ENCODE data around the gene FAM186B. TPM values are rescaled to one million over a fixed set of nuclear protein-coding genes. Genes with fewer than 3 reads are reported as not detected.

The FAM186B gene
- total RNA-seq, 1 experiment from 2014 or later: 0.46 TPM

DNA sequence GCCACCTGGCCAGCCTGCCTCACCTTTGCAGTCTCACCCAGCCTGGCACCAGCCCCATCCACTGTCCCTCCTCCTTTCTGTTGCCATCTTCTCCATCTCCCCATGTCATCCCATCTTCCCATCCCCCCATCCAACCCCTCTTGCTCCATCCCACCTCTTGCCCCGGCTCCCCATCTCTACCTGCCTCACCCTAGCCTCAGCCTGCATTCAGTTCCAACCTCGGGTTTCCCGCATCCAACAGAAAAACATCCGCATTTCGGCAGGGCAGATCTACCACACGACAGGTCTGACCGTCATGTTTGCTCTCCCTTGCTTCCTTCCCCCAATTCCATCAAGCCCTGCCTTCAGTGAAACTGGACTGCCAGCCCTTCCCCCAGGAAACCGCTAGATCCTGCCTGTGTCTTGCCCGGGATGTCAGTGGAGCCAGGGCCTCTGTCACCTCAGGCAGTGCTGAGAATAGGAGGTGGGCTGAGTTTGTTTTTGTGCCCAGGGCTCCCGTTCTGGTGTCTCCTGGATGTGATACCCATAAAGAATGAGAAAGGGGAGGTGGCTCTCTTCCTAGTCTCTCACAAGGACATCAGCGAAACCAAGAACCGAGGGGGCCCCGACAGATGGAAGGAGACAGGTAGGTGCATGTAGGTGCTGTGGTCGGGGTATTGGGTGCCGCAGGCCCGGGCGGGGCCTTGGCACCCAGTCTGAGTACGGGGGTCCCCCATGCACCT lies 64.1 kb downstream of the FAM186B start:
- Histone ChIP-seq H2BK20ac (ENCODE audit: low read depth, low read length, poor library complexity, severe bottlenecking) (no peak overlapping the region), H2BK5ac (ENCODE audit: insufficient read length, low read length) (no peak overlapping the region), H3K79me2 (ENCODE audit: insufficient read depth, low read length) (no peaks in the 10 kb centered on the region), H4K91ac (ENCODE audit: insufficient read length, low read depth, low read length) (no peak overlapping the region), H3K18ac (ENCODE audit: insufficient read length, low read depth, low read length) (no peak overlapping the region), H3K23ac (ENCODE audit: insufficient read length, low read depth, low read length) (no peak overlapping the region), H3K27me3 (ENCODE audit: insufficient read depth, low read length) (peaks cover 62% of the 10 kb centered on the region), H4K8ac (replicated peaks; ENCODE audit: insufficient read length, low read depth, low read length) (no peak overlapping the region), H3K9ac (ENCODE audit: extremely low read depth, insufficient read length, low read length) (no peak overlapping the region), H2AFZ (ENCODE audit: low read length) (no peak overlapping the region), H2BK120ac (ENCODE audit: low read depth, low read length, poor library complexity, severe bottlenecking) (no peak overlapping the region), H3K56ac (ENCODE audit: insufficient read length, low read depth, low read length) (no peak overlapping the region), H2BK15ac (ENCODE audit: low read depth, low read length) (no peak overlapping the region), H3K4ac (ENCODE audit: low read depth, low read length) (no peak overlapping the region), H3T11ph (ENCODE audit: low read length) (no peak overlapping the region), H3K23me2 (ENCODE audit: insufficient read length, low read depth, low read length, poor library complexity, severe bottlenecking) (peaks cover 14% of the 10 kb centered on the region), H3K4me1 (ENCODE audit: insufficient read depth, low read length) (no peaks in the 10 kb centered on the region; the same call in 1 of the 2 replicates), H3K14ac (ENCODE audit: insufficient read depth, low read length) (no peak overlapping the region), H3K4me2 (ENCODE audit: insufficient read depth, insufficient read length, low read length) (no peak overlapping the region), H4K5ac (ENCODE audit: insufficient read length, low read depth, low read length) (no peak overlapping the region), H3K79me1 (ENCODE audit: insufficient read depth, low read depth, low read length, poor library complexity, severe bottlenecking) (no peaks in the 10 kb centered on the region), H3K27ac (ENCODE audit: insufficient read length, low read depth, low read length) (no peak overlapping the region), H4K20me1 (ENCODE audit: control insufficient read depth, insufficient read depth, insufficient read length) (no peaks in the 10 kb centered on the region), H3K9me3 (ENCODE audit: control insufficient read depth, low read depth, low read length) (no peaks in the 10 kb centered on the region), H2BK12ac (ENCODE audit: insufficient read length, low read depth, low read length) (no peak overlapping the region), H2AK5ac (ENCODE audit: insufficient read length, low read length) (no peak overlapping the region)
- Mint-ChIP-seq H3K27ac (no peak overlapping the region), H3K9me3 (no peaks in the 10 kb centered on the region; a peak in 1 of 5 replicates), H3K27me3 (ENCODE audit: low read depth) (peaks cover 96% of the 10 kb centered on the region), H3K4me3 (no peak overlapping the region; a peak in 1 of 5 replicates), H3K4me1 (peaks cover 20 to 42% of the 10 kb centered on the region in 2 experiments), H3K36me3 (ENCODE audit: insufficient read depth in 1 of 3, low read depth in 3 of 3) (no peaks in the 10 kb centered on the region)
- WGBS (ENCODE audit: extremely low coverage, insufficient read length, low lambda C conversion rate): no CpG with 5 or more reads among the region's 18 CpGs
- DNase-seq: no peak
- TF ChIP-seq, protein P1, sequence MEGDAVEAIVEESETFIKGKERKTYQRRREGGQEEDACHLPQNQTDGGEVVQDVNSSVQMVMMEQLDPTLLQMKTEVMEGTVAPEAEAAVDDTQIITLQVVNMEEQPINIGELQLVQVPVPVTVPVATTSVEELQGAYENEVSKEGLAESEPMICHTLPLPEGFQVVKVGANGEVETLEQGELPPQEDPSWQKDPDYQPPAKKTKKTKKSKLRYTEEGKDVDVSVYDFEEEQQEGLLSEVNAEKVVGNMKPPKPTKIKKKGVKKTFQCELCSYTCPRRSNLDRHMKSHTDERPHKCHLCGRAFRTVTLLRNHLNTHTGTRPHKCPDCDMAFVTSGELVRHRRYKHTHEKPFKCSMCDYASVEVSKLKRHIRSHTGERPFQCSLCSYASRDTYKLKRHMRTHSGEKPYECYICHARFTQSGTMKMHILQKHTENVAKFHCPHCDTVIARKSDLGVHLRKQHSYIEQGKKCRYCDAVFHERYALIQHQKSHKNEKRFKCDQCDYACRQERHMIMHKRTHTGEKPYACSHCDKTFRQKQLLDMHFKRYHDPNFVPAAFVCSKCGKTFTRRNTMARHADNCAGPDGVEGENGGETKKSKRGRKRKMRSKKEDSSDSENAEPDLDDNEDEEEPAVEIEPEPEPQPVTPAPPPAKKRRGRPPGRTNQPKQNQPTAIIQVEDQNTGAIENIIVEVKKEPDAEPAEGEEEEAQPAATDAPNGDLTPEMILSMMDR (conservative IDR thresholded peaks at IDR 0.05): no peak
